ENCODE data around the gene SORCS2.

SORCS2 gene

DNA sequence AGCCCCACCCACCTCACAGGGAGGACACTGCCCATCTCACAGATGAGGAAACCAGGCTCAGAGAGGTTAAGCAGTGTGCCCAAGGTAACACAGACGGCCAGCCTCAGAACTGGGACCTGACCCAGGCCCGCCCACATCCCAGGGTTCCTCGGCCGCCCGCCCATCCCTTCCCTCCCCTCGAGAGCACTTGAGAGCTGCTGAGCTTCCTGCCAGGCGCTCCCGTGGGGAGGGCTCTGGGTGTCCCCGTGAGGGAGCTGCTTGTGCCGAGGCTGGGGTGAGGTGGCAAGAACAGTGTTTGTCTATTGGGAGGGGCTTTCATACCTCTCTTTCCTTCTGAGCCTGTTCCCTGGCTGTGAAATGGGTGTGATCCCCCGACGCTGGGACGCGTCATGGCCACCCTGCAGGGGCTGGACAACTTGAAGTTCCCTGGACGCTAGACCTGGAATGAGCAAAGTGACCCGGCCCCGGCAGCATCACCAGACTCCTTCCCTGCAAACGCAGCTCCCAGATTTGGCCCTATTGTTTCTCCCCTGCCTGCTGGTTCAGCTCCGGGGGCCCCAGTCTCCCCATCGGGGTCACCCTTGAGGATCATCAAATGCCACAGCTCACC, 542.4 kb downstream of the SORCS2 start:
- DNase-seq (ENCODE audit: low read depth) = no peak

DNA sequence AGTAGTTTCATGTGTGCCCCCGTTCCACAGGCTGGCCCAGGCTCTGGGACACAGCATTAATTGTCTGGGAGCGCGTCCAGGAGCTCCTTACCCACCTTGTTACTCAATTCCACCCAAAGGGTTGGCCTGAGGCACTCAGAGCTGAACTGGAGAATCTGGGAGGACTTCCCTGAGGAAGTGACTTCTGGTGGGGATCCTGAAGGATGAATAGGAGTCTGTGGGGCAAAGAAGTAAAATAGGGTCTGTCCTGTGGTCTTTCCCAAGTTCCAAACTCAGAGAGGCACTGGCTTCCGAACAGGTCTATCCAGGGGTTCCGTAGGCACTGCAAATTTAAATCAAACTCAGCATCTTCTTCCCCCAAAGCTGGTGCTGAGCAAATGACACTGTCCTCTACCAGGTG, 543.1 kb downstream of the SORCS2 start:
- DNase-seq (ENCODE audit: low read depth) = no peak

DNA sequence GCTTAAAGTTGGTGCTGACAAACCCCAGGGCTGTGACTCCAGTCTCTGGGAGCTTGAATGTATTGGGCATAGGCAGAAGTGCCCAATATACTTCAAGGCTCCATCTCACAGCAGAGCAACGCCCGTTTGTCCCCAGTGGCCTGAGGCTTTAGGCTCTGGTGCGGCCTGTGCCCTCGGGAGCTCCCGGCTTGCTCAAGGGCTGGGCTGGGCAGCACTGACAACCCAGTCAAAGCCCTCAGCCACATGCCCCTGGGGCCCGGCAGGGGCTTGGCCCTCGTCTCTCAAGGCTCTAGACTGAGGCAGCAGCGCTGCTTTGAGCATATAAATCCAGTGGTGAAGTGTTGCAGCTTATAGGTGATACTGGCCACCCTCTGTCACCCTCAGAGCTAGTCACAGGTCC, 543.6 kb downstream of the SORCS2 start:
- no peak for DNase-seq (ENCODE audit: low read depth)

DNA sequence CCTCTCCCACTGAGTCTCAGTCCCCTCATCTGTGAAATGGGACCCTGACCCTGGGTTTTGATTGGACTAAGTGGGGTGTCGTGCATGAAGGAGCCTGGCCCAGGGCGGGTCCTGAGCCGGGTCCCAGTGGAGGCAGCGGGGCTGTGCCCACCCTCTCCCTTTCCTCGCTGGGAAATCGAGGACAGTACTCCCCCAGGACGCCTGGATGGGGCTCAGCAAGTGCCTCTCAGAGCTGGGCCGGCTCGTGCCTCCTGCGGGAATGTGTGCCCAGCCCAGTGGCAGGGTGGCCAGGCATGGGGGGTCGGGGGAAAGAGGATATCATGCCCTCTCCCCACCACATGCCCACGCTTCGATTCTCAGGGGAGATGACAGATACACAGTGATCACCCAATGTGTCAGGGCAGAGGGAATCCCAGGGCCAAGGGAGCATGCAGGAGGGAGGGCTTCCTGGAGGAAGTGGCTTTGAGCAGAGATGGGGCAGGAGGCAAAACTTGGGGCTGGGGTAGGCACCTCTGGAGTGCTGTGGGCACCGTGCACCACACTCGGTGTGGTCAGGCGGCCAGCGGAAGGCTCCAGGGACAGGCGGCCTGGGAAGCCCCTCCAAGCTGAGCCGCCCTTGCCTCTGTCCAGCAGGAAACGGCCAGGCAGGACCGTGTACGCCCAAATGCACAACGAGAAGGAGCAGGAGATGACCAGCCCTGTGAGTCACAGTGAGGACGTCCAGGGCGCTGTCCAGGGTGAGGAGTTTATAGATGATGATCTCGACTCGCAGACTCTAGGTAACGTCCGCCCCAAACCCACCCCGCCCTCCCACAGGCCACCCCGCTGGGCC, 544.3 kb downstream of the SORCS2 start:
- DNase-seq (ENCODE audit: low read depth) = no peak

DNA sequence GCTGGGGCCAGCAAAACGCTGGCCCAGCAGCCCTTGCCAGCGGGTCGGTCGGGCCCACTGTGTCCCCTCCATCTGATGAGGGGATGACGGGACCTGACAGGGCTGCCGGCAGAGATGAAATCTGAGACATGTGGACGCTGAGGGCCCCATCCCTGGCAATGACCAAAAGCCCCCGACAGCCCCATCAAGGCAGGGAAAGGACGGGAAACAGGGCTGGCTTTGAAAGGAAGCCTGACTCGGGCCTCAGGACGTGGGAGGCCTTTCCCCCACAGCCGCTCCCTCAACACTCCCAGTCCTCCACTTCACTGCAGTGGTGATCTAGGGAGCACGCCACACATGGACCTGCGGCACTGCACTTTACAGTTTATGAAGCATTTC, 544.9 kb downstream of the SORCS2 start:
- DNase-seq (ENCODE audit: low read depth) = no peak

DNA sequence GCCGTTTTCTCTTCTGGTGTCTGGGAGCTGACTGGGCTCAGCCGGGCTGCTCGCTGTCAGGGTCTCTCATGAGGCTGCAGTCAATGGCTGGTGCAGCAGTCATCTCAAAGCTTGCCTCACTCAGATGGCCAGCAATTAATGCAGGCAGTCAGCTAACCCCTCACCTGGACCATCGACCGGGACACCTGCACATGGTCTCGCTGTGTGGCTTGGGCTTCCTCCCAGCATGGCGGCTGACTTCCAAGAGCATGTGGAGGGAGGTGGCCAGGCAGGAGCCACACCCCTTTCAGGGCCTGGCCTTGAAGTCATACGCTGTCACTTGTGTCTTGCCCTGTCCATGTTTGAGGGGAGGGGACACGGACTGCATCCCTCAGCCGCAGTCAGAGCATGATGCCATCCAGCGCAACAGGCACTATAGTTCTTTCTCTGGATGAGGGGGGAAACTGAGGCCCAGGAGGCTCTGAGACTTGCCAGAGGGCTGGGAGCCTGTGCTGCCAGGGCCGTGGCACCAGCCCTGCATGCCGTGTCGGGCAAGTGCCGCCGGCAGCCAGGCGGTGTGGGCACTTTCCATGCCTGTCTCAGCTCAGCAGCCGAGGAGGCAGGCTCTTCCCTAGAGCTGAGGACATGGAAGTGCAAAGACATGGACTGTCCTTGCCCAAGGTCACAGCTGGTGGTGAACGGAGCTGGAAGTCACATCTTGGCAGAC, 545.6 kb downstream of the SORCS2 start:
- no peak for DNase-seq (ENCODE audit: low read depth)

DNA sequence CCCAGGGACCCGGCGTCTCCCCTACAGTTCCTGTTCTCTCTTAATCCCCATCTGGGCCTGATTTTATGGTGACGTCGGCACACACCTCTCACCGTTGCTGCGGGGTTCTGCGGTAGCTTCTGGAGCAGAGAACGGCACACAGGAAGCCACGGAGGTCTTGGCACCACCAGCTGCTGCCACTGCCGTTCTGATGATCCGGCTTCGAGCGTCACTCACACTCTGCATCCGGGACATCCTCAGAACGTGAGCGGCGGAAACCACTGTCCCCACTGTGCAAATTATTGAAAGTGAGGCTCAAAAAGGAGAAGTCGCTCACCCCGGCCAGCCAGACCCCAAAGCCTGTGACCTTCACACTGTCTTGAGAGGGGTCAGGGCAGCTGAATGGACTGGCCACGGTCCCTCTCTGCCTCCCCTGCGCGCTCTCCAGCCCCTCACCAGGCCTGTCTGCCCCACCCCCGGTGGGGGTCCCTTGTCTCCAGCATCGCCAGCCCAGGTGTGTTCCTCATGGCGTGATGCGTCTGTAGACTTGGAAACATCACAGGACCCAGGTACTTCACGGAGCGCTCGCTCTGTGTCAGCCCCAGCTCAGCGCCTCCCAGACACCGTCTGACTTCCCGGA, 546.2 kb downstream of the SORCS2 start:
- DNase-seq (ENCODE audit: low read depth) = no peak

DNA sequence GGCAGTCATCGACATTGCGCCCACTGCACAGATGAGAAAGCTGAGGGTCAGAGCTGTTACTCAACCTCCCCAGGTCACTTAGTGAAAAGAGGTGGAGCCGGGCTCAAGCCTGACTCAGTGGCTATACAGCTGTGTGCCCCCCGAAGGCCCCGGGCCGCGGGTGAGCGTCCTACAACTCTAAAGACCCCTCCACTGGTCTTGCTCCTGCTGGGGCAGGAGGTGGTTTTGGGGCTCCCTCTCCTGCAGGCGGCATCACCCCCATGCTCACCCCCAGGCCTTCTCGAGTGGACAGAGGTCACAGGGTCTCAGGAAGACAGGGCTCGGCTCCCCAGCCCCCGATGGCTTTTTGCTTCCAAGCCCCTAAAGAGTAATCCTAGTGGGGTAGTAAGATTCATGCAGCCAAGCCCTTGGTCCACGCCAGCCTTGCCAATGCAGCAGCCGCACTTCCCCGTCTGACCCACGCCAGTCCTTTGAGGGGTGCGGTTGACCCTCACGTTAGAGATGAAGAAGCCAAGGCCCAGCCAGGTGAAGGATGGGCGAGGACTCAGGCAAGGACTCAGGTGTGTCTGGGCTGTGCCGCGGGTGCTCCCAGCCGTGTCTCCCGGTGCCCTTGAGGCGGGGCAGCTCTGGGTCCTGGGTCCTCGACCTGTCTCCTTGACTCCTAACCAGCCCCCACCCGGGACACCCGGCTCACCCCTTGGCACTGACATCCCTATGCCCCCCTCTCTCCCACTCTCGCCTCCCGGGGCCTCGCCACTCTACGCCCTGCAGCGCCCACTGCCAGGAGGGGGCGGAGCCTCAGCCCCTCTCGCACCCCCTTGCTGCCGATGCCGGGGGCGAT, 547.0 kb downstream of the SORCS2 start:
- no peak for DNase-seq (ENCODE audit: low read depth)

DNA sequence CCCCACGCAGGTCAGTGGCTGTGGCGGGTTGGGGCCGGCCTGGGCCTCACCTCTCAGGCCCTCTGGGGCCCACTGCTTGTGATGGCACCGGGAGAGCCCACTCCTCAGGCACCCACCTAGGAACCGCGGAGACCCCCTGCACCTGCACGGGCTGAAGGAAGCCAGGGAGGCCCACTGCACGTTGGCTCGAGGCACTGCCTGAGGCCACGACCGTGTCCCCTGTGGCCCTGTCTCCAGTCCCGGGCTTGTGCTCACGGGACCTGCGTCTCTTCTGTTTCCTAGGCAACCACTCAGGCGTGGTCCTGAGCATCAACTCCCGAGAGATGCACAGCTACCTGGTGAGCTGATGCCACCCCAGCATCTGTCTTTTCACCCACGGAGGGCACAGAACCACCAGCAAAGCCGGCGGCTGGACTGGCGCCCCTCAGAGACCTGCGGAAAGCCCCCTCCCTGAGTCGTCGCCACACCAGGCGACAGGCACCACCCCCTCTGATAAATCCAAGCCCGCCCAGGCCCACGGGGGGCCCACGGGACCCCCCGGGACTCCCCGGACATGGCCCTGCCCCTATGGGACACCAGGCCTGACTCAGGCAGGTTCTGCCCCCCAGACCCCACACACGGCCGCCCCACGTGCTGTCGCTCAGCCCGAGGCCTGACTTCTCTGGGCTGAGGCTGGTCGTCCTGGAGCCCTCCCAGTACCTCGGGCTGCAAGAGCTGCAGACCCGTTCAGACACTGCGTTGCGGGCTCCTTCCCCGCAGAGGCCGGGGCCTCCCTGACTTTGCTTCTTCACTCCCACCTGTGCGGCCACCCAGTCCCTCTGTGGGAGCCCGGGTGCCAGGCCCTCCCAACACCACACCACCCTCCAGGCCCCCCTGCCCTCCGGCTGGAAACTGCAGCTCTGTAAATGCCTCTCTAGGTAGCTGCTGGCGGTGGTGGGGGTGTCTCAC, 547.9 kb downstream of the SORCS2 start:
- DNase-seq (ENCODE audit: low read depth) = no peak

DNA sequence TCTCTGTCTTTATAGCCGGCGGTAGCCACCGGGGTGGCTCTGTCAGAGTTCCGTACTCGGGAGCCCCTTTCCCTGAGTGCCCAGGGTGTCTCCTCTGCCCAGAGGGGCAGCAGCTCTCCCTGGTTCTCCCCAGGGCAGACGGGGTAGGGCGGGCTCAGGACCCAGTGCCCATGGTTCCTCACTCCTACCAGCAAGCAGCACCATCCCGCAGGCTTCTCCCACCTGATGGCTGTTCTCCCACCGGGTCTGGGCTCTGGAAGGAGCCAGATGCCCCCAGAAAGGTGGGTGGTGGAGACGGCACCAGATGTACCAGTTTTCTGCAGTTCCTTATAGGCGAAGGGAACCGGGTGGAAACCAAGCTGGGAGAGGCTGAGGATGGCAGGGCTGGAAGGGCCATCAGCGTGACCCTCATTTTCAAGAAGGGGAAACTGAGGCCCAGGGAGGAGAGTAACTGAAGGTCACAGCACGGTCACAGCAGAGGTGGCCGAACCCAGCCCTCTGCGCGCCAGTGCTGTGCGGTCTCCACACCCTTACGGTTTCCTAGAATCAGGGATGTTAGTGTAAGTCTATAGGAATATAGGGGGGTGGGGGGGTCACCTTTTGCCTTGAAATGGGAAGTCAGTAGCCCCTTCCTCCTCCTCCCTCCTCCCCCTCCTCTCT, 548.7 kb downstream of the SORCS2 start:
- no peak for DNase-seq (ENCODE audit: low read depth)

DNA sequence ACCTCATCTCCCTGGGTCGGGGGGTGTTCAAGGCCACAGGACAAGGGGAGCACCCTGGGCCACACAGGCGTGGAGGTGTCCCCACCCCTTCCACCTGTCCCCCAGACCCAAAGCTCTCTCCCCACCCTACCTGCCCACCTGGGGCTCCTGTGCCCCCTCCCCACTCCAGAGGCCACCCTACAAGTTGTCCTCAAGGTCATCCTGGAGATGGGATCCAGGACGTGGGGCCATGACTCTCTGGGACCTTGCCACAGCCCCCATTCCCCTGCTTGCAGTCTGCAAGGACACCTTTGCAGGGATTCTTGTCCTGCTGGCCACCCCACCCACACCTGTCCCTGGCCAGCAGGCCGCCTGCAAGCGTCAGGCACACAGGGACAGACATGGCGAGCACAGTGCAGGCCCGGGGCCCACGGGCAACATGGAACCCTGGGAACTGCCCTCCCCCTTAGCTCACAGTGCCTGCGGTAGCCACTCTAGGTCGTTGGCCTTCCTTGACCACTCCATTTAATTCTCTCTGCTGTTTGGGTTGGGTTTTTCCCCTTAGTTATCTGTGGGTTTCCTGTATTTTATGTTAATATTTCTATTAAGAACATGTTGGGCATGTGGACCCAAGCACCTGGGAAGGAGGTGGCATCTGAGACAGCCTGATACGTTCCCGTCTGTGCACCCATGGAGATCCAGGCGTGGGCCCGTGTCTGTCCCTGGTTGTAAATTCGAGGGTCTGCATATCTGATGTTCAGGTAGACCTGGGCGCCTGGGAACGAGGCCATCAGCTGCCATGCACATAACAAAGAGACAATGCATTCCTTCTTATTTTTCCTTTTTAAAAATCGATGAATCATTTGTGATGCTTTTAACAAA, 549.8 kb downstream of the SORCS2 start:
- no peak for DNase-seq (ENCODE audit: low read depth)

DNA sequence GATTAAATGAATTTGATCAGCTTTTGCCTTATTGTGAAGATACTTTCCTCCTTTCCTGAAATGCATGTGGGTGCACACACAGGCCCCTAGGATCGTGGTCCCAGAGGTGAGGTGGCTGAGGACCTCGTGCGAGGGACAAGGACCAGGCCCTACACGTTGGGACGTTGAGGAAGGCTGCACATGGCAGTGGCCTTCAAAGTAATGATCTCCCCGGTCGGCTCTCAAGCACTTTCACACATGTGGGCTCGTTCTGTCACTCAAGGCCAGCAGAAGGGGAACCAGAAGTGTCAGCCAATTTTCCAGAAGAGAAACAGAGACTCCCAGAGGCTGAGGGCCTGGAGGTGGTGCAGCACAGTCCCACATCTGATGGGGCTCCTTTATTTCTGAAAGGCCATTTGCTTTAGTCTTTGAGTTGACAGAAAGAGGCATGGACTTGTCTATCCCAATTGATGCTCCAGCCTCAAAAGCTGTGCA, 550.5 kb downstream of the SORCS2 start:
- no peak for DNase-seq (ENCODE audit: low read depth)

DNA sequence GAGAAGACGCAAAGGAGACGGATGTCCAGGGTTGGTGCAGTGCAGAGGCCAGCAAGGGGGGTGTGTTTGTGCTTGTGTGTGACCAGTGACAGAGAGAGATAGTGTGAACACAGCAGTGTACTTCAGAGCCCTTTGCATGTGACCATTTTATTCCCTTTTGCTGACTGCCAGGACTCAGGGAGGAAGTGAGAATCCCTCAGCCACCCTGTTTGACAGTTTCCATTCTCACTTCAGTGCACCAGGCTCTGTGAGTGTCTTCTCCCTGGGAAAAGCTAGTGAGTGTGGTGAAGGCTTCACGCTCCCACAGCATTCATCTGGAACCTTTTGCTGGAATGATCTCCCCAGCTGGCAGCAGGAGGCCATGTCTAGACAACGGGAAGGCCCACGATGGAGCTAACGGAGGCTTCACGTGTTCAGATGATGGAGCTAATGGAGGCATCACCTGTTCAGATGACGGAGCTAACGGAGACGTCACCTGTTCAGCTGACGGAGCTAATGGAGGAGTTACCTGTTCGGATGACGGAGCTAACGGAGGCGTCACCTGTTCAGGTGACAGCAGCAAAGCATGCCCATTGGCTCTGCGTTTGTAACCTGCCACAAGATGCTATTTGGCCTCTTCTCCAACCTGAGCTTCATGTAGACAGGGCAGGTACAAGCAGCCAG, 551.9 kb downstream of the SORCS2 start:
- no peak for DNase-seq (ENCODE audit: low read depth)

DNA sequence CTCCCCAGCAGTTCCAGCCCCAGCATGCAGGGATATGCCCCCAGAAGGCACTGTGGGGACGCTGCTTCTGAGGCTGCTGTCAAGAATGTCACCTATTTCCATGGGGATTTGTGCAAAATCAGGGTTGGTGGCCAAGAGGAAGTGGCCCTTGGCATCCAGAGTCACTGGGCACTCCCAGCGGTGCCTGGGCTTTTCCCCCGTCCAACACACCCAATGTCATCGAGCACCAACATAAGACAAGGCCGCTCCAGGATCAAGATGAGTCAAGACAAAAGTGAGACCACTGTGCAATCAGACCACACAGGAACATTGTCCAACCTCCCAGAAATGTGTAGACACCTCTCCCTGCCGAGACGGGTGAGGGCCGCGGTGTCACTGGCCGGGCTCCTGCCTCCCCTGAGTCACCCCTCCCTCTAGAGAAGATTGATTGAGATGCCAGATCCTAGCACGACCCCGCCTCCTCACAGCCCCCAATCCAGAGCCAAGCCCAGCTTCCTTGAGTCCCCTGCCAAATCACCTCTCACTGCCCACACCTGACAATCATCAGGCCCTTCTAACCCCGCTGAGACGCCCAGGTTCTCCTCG, 553.1 kb downstream of the SORCS2 start:
- DNase-seq (ENCODE audit: low read depth) = no peak

DNA sequence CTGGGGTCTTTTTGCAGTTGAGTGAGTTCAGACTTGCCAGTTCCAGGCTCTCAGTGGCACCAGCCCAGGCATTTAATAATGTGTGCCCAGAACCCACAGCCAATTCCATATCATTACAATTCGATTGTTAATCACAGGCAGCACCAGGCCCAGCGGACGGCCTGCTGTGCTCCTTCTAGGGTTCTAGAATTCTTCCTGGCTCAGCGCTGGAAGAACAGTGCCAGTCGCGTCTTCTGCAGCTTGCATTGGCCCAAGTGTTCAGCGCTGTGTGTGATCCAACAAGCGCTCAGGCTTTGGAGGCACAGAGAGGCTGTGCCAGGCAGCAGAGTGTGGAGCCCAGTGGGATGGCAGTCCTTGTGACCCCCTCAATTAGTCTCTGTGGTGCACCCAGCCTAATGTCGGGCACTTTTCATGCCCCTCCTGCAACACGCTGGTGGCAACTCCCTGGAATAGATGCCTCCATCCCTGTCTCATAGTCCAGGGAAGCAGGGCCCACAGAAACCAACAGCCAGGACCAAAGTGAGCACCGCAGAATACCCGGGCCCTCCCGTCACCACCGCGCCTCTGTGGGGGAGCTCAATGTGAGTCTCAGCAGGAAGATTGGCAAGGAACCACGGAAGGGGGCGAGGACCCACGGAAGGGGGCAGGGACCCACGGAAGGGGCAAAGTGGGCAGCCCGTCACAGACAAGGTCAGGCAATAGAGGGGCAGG, 554.2 kb downstream of the SORCS2 start:
- no peak for DNase-seq (ENCODE audit: low read depth)

DNA sequence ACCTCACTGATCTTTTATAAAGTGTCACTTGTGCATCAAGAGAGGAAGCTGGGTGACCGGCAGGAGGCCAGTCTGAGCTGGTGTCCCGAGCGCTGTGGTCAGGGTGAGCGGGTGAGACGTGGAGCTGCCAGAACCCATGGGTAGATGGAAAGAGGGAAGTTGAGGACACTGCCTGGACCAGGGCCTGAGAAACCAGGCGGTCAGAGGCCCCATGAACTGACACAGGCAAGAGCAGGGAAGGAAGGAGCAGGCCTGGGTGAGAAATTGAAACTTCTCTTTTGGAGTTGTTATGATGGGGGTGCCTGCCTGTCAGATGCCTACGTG, 554.7 kb downstream of the SORCS2 start:
- DNase-seq (ENCODE audit: low read depth) = no peak

DNA sequence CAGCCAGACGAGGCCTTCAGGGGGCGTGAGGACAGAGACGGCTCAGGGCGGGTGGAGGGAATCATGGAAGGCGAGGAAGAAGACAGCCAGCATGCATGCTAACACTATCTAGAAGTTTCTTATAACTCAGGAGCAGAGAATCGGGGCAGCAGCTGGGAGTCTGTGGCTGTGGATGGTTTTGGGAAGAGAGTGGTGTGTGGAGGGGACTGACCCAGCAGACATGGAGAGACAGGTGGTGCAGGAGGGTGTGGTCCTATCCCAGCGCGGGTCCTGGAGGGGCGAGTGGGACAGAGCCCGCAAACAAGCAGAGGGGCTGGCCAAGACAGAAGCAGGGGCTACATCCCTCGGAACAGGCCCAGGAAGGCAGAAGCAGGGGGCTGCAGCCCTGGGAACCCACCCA, 555.2 kb downstream of the SORCS2 start:
- DNase-seq (ENCODE audit: low read depth) = no peak

DNA sequence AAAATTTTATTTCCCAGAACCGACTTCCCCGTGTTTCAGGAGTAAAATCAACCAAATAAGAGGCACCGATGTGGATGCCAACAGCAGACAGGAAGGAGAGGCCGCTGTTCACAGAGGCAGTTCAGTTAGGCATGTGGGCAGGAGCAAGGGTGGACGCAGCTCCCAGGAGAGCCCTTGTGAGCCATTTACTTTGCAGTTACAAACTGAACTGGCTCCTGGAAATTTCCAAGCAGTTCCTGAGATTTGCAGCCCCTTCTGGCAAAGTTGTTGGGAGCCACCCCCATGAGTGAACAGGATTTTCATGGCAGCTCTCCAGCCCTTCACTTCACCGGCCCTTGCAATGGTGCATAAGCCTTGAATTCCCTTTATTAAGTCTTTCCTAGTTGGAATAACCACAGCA, 558.2 kb downstream of the SORCS2 start:
- DNase-seq (ENCODE audit: low read depth) = no peak
